ENCODE results near the gene BMERB1. TPM values are rescaled to one million over a fixed set of nuclear protein-coding genes. Genes with fewer than 3 reads are reported as not detected.

The BMERB1 gene
- total and polyA plus RNA-seq, 9 of the 15 experiments (the other 6 are each of a cell fraction or from before 2014, with no cell fraction given): 0.29 to 2.9 (median 0.94) TPM

DNA sequence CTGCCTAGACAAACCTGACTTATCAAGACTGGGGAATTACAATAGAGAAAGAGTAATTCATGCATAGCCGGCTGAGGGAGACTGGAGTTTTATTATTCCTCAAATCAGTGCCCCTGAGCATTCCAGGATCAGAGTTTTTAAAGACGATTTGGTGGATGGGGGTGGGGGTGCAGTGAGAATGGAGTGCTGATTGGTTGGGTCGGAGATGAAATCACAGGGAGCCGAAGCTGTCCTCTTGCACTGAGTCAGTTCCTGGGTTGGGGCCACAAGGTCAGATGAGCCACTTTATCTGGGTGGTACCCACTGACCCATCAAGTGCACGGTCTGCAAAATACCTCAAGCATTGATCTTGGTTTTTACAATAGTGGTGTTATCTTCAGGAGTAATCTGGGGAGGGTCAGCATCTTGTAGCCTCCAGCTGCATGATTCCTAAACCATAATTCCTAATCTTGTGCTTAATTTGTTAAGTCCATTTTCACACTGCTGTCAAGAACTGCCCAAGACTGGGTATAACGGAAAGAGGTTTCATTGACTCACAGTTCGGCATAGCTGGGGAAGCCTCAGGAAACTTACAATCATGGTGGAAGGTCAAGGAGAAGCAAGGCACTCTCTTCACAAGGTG, 139.0 kb downstream of the BMERB1 start (continued):
- TF ChIP-seq, protein P1, sequence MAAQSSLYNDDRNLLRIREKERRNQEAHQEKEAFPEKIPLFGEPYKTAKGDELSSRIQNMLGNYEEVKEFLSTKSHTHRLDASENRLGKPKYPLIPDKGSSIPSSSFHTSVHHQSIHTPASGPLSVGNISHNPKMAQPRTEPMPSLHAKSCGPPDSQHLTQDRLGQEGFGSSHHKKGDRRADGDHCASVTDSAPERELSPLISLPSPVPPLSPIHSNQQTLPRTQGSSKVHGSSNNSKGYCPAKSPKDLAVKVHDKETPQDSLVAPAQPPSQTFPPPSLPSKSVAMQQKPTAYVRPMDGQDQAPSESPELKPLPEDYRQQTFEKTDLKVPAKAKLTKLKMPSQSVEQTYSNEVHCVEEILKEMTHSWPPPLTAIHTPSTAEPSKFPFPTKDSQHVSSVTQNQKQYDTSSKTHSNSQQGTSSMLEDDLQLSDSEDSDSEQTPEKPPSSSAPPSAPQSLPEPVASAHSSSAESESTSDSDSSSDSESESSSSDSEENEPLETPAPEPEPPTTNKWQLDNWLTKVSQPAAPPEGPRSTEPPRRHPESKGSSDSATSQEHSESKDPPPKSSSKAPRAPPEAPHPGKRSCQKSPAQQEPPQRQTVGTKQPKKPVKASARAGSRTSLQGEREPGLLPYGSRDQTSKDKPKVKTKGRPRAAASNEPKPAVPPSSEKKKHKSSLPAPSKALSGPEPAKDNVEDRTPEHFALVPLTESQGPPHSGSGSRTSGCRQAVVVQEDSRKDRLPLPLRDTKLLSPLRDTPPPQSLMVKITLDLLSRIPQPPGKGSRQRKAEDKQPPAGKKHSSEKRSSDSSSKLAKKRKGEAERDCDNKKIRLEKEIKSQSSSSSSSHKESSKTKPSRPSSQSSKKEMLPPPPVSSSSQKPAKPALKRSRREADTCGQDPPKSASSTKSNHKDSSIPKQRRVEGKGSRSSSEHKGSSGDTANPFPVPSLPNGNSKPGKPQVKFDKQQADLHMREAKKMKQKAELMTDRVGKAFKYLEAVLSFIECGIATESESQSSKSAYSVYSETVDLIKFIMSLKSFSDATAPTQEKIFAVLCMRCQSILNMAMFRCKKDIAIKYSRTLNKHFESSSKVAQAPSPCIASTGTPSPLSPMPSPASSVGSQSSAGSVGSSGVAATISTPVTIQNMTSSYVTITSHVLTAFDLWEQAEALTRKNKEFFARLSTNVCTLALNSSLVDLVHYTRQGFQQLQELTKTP (IDR thresholded peaks at IDR 0.05; ENCODE audit: low read depth in 1 of 2, partially characterized antibody in 2 of 2): peak in 1 of 2 experiments; percentile 27
- TF ChIP-seq, protein P2, sequence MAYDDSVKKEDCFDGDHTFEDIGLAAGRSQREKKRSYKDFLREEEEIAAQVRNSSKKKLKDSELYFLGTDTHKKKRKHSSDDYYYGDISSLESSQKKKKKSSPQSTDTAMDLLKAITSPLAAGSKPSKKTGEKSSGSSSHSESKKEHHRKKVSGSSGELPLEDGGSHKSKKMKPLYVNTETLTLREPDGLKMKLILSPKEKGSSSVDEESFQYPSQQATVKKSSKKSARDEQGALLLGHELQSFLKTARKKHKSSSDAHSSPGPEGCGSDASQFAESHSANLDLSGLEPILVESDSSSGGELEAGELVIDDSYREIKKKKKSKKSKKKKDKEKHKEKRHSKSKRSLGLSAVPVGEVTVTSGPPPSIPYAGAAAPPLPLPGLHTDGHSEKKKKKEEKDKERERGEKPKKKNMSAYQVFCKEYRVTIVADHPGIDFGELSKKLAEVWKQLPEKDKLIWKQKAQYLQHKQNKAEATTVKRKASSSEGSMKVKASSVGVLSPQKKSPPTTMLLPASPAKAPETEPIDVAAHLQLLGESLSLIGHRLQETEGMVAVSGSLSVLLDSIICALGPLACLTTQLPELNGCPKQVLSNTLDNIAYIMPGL (CRISPR knock-in tag; IDR thresholded peaks at IDR 0.05): no peak
- TF ChIP-seq ZNF232 (CRISPR knock-in tag; IDR thresholded peaks at IDR 0.05): no peak
- no peak for TF ChIP-seq NR1H2 (CRISPR knock-in tag; IDR thresholded peaks at IDR 0.05)
- 0 out of 2 replicates have a peak, but pooled peaks have one; percentile 2 for TF ChIP-seq NCOR1 (IDR thresholded peaks at IDR 0.05)
- no peak for TF ChIP-seq FOXA1 (IDR thresholded peaks at IDR 0.05; ENCODE audit: borderline replicate concordance)
- peak; percentile 50 to 62; a peak in 1 of 4 replicates for TF ChIP-seq TBL1XR1 (IDR thresholded peaks at IDR 0.05; ENCODE audit: low read length in 2 of 2)
- TF ChIP-seq CCNT2 (IDR thresholded peaks at IDR 0.05; ENCODE audit: borderline replicate concordance, extremely low read depth, insufficient read length, low read depth, low read length): no peak
- TF ChIP-seq, protein P3, sequence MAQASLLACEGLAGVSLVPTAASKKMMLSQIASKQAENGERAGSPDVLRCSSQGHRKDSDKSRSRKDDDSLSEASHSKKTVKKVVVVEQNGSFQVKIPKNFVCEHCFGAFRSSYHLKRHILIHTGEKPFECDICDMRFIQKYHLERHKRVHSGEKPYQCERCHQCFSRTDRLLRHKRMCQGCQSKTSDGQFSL (CRISPR knock-in tag; IDR thresholded peaks at IDR 0.05): no peak
- TF ChIP-seq, protein P3 (tag; IDR thresholded peaks at IDR 0.05): peak in 1 of 2 experiments; percentile 65; a peak in 1 of 4 replicates
- TF ChIP-seq KDM1A (IDR thresholded peaks at IDR 0.05): peak; percentile 88 to 91
- TF ChIP-seq HDAC1 (IDR thresholded peaks at IDR 0.05): 0 out of 4 replicates have a peak, but pooled peaks of 1 of the 2 experiments have one; percentile 31
- no peak for TF ChIP-seq SIRT6 (IDR thresholded peaks at IDR 0.05; ENCODE audit: low read depth, low read length)
- no peak for TF ChIP-seq FOXP1 (CRISPR knock-in tag; IDR thresholded peaks at IDR 0.05)
- no peak for TF ChIP-seq ZNF41 (CRISPR knock-in tag; conservative IDR thresholded peaks at IDR 0.05)

All from K562 (cell line).